NCI-H146 treated with DMSO at 0.1 percent for 48 hours (cell line): Measurements from ENCODE around the gene FARP1.

ENCODE experiments used
- DNase-seq: peaks from one replicate; lab custom pipeline; 2025; ENCODE audit not compliant: unreplicated experiment; lab: John Stamatoyannopoulos, UW

FARP1 gene

DNA sequence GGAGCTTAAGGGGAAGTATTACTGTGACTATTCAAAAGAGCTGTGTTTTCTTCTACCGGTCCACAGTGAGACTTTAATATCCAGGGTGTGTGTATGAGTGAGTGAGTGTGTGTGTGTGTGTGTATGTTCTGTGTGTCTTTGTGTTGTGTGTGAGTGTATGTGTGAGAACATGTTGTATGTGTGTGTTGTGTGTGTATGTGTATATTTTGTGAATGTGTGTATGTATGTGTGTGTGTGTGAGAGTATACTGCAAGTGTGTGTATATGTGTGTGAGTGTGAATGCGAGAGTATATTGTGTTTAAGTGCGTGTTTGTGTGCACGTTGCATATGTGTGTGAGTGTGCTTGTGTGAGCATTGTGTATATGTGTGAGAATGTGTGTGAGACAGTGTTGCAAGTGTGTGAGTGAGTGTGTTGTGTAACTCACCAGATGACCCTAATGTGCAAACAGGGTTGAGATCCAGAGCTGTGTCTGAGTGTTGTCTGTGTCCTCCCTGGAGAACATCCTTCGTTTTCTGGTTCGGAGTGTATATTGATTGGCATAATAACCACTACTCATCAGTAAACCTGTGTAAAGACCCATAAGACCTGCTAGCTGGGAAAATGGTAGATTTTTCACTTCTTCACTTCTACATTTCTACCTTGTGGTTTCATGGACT, 135.3 kb downstream of the FARP1 start:
- DNase-seq: no peak

DNA sequence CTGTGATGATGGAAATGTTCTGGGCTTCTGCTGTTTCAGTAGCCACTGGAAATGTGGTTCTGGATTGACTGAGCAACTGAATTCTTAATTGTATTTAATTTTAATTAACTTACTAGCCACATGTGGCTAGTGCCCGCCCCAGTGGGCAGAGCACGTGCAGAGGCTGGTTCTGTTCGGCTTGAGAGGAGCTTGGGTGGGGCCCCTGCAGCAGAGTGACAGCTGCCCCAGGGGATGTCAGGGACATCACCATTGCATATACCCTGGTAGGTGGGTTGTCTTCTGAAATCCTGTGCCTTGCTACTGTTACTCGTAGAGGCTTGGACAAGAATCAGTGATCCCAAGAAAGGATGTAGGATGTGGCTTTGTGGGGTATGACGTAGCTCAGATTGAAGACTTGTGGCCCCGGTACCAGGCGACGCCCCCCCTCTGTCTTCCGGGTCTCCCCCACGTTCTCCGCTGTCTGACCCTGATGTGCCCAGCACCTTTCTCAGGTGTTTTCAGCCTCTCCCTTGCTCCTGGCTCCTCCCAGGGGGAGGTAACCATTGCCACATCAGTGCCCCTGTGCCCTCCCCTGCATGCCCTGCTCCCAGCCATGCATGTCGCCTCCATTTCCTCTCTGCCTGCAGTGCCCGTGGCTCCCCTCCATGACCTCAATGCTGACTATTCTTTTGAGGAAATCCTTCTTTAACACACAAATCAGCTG, 136.7 kb downstream of the FARP1 start:
- peak; percentile 88 for DNase-seq

DNA sequence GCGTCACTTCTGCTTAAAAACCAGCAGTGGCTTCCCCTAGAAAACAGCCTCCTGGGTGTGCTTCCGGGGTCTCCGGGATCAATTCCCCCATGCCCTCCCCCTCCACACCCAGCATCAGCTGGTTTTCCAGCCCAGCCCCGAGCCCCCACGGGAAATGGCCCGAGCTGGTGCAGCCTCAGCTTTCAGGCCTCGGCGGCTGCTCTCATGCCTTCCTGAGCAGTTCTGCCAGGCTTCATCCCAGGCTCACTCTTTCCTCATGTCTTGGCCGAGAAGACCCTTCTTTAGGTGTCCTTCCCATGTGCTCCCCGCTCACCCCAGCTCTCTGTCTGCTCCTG, 137.2 kb downstream of the FARP1 start:
- no peak for DNase-seq

DNA sequence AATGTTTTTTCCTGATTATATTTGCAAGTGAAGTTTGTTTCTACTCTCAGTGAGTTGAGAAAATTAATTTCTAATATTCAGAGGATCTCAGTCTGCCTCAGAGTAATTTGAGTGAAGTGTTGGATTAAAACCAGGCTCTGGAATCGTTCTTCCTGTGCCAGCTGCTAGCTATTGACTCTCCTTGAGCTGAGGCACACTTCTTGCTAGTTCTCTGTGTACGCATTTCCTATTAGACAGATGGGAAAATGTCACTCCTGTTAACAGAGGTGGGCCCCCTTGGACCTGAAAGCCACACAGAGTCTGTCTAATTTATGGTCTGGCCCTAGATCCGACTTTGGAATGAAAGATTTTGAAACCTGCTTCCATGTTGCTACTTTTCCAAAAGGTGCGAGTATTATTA, 141.8 kb downstream of the FARP1 start:
- DNase-seq: peak; percentile 50

DNA sequence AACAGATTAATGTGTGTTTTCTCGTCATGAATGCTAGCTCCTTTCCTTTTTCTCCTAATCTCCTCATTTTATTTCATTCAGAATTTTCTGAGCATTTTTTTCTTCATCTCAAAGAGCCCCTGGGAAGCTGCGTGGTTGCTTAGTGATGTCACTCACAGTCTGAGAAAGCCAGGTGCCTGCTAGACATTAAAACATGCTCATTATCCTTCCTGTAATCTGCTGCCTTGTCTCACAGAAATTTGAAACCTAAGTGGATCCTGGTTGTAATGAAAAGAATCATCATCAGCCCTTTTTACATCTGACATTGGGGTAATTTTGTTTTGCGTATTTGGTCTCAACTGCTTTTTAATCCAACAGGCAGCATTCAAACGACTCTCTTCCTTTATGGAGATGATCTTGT, 142.4 kb downstream of the FARP1 start:
- peak; percentile 99 for DNase-seq

DNA sequence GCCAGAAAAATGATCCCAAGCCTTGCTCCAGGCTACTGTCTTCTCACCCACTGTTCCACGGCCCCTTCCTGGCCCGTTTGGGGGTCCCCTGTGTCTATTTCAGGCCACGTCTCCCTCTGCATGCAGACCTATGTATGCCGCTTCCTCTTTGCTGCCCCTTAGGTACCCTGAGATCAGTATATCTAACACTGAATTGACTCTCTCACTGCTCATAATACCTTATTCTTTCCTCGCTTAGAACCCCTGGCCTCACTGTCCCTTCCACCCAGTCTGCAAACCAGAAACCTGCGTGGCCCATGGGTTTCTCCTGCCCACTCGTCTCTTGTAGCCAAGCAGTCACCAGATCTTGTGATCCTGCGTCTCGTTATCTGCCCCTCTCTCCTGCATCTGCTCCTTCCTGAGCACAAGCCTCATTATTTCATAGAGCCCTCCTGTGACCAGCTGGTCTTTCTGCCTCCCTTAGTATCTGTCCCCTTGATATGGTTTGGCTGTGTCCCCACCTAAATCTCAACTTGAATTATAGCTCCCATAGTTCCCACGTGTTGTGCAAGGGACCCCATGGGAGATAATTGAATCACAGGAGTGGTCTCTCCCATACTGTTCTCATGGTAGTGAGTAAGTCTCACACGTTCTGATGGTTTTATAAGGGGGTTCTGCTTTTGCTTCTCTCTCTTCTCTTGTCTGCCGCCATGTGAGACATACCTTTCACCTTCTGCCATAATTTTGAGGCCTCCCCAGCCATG, 143.1 kb downstream of the FARP1 start:
- DNase-seq: peak; percentile 66

DNA sequence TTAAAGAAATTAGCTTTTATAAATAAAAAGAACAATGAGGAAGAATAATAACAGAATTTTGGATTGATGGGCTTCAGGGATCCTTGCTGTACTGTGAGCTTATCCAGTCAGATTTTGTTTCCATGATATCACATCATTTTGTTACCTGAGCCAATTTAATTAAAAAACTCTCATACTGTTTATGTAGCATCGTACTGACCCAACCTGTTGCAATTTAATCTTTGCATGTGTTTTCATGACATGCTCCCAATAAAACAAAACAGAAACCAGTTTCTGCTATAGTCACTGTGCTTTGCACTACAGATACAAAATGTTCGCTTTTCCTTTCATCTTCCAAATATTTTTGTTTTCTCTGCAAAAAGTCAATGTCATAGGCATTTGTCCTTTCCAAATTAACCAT, 143.9 kb downstream of the FARP1 start:
- no peak for DNase-seq

DNA sequence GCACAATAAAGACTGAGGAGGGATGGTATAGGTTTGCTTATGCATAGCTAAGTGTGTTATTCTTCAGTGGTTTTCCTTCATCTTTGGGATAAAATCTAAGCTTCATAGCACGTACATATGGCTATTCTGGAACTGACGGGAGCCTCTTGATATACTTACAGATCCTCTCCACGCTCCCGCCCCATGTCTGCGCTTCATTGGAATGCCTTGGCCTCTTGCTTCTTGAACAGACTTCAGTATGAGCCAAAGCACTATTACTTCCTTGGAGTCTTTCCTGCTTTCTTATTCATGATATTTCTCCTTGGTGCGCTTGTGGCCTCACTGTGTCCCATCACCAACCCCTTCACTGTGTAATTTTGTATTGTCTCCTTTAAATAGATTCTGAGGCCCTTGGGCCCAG, 145.3 kb downstream of the FARP1 start:
- DNase-seq: no peak

DNA sequence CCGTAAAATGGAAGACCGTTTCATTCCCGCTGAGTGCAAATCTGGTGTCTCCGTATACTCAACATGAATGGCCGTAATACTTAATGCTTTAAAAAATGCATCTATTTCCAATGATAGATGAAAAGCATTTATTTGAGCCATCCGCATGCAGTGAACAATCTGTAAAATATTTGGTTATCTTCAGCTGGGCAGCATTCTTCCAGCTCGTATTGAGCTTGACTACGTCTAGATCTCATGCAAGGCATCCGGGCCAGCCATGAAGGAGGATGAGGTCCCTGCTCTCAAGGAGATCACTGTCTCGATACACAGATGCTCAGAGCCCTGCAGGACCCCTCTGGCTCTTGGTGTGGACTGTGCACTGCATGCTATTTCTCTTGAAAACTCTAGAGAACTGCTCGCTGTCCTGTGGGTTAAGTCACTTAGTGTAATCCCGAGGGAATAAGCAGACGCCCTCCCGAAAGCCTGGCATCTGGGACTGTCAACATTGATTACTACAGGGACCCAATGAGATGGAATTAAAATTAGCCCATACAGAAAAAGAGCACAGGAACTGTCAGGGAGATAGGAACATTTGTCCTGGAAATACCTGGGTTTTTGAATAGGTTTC, 146.5 kb downstream of the FARP1 start:
- no peak for DNase-seq

DNA sequence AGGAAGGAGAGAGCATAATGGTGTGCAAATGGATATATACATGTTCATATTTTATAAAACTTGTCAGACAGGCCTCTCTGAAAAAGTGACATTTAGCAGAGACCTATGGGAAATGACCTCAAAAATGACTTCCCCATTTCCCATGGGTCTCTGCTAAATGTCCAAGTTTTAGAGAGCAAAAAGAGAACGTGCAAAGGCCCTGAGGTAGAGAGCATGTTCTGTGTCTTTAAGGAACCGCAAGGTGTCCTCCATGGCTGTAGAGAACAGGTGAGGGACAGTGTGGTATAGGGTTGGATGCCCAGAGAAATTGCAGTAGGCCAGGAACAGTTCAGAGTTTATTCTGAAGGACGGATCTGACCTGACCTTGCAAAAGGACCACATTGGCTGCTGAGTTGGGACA, 147.4 kb downstream of the FARP1 start:
- no peak for DNase-seq

DNA sequence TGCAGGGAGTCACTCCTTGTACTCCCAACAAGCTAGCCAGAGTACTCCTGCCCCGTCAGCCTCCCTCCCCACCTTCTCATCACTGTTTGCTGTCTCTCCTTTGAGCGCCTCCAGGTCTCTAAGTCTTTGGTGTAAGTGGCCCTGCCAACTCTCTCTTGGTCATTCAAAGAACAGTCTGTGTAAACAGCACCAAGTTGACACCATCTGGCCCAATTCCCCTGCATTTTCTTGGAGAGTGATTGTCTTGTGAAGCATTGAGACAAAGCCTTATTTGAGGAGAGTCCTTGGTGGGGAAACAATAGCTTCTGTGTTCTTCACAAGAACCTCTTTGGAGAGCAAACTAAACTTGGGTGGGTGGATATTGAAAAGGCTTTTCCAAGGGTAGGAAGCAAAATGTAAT, 148.8 kb downstream of the FARP1 start:
- DNase-seq: no peak

DNA sequence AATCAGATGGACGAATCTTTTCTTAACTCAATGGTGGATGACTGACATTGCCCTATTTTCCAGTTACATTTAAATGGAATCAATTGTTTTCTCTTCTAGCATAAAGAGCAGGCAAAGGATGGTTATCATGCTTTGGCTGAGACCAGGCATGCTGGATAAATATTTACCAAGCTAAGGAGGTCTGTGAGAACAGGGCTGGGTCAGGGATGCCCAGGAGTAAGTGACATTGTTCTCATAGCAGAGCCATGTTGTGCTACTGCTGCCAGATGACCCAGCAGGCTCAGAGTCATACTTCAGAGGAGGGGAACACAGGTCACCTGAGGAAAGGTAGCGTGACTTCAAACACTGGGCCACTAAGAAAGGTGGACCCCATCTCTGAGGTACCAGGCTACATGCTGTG, 150.2 kb downstream of the FARP1 start:
- DNase-seq: peak; percentile 75

DNA sequence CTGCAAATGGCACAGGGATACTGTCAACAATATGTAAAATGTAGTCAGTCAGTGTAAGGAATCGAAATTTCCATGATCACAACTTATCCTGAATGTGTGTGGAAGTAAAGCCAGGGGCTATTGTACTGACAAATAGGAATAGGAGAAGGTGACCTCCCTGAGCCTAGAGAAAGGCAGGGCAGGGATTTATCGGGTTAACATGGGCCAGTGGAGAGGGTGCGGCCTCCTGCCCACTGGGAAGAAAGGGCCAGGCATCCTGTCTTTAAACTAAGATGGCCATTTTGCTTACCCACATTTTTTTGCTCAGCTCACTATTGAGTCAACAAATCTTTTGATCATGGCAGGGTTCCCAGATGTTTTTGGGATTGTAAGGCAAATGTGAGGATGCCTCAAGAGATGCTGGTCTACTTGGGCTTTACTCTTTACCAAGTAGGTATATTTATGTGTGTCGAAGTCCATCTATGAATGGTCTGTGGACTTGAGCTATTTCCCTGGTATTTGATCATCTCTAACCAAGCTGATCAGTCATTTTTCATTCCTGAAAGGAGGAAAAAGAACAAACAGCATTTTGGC, 150.8 kb downstream of the FARP1 start:
- DNase-seq: no peak

DNA sequence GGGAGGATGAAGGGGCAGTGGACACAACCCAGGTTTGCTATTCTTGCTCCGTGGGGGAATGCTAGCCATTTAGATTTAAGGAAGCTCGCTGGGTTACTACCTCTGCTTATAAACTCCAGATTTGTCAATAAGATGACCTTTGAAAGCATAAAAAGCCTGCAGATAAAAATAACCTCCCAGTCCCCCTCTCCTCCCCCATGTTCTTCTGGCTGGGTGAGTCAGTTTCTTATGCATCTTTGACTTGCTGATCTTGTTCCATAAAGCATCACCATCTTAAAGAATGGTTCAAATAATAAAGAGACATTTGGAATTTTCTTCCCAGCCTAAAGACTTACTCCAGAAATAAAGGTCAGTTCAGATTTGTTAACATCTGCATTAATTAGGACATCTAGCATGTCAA, 152.5 kb downstream of the FARP1 start:
- DNase-seq: no peak

DNA sequence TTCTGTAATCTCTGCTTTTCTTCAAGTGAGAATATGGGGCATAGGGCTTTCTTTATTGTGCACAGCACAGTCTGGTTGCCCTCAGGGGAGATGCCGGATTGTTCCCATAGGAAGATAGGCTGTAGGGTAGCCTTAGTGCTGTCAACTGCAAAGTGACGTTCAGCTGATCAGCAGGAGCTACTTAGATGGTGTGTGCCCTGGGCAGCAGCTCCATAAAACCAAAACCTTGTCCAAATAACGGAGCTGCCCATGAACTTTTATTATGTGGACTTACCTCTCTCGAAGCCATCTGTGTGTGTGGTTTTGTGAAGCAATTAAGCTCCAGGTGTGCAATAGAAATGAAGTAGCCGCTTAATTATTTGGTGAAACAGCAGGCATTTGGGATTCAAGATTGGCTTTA, 154.2 kb downstream of the FARP1 start:
- DNase-seq: peak; percentile 94

DNA sequence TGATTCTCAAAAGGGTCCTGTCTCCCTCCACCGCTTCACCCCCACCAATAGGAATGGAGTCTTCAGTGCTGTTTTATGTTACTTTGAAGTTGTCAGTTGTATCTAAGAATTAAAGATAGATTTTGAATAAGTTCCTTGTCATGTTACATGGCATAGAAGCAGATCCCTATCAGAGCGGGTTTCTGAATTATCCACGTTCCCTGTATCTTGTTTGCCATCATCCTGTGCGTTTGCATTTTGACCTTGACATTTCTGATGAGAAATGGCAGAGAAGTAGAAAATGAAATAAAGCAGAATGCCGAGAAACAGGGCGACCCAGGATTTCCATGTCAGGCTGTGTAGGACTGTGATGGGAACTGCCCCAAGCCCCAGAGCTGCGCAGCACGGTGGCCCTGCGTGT, 154.9 kb downstream of the FARP1 start:
- no peak for DNase-seq

DNA sequence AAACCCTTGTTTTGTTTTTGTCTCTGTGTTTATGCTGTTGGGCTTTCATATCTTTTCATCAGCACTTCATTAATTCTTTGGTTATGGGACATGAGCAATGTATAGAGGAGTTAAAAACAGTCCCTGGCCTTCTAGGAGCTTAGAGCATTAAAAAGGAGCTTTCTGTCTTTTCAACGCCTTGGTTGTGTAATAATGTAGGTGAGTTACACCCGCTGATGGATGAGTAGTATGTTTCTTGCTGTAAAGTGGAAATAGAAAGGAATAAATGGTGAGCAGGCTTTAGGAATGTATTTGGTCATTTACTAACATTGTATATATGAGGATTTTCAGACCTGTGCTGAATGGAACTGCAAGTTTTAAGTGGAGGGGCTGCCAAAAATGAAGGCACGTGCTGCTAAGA, 155.7 kb downstream of the FARP1 start:
- DNase-seq: no peak

DNA sequence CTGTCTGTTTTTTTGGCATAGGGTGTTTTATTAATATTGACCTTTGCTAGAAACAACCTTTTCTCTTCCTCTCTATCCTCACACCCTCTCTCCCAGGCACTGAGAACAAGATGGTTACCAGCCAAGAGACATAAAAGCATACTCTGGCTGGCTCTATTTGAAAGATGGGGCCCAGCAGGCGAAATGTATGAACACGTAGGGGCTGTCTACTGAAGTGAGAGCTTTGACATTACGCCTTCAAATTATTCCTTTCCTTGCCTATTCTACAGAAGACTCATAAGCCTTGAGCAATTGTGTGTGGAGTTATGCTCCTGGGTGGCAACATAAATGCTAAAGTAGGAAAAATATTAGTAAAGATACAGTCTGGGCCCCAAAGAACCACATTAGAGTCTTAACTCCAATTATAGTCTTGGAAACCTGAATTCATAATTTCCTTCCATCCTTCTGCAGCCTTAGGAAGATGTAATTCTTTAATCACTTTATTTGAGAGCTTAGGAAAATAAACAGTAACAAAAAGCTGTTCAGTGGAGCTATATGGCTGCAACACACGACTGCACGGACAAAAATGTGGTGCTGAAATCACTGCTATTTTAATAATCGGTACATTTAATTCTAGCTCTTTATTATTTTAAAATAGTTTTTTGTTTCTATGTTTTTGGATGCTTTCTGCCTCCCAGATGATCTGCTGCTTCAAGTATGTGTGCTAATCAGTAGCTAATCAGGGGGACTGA, 156.5 kb downstream of the FARP1 start:
- DNase-seq: no peak

DNA sequence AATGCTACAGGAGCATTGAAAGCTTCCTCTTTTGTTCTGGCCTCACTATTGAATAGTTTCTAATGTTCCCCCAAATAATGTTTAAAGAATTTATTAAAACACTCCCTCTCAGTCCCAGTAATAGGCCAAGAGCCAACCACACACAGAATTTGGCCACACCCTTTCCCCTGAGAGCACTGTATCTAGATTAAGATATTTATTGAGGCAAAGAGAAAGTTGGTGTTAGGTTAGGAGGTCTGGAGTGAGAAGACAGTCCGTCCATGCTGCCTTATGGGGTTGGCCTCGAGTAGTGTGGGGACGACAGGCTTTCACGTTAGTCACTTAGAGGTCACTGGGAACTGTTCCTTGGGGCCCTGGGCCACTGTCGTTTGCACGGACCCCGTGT, 157.1 kb downstream of the FARP1 start:
- no peak for DNase-seq

DNA sequence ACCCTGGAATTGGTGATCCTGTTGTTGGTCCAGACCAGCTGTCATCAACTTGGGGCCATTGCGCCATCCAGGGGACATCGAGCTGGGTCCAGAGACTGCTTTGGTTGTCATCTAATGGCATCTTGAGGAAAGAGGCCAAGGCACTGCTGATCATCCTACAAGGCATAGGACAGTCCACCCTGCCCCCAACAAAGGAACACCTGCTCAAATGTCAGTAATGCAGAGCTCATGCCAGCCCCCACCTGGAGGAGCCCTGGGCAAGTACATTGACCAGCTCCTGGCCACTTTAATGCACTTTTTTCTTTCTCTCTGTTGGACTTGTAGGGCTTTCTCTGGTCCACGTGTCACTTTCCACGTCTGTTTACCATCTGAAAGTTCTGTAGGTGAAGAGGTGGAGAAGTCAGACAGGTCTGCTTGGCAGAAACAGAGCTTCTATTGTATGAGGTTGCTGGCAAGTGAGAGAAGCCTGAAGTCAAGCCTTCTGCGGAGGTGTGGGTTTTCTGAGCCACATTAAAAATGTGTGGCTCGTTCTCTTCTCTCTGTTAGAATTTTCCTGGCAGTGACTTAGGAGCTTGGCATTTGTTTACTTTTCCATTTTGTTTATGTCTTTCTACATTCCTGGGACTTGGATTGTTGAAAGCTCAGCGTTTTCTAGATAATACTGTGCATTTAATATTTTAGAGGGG, 158.2 kb downstream of the FARP1 start:
- no peak for DNase-seq
